Activated CD4-positive, alpha-beta T cell treated with anti-CD3 and anti-CD28 coated beads, Interleukin-2, amount 50 U/mL, for 24 hours (primary cell): ENCODE measurements around the gene EIF5A.
"Not testable (repeated sequence)": the region's sequence is repeated elsewhere in the genome, so short reads cannot be mapped to it uniquely, and the experiment has no call there.

Experiments used
- DNase-seq, 2 donors: peaks; one replicate each; pipeline ENCODE4 v3.0.0-alpha.2; 2020; ENCODE audit warnings: low read depth in 1 of 2, low spot score in 1 of 2

The EIF5A gene

DNA sequence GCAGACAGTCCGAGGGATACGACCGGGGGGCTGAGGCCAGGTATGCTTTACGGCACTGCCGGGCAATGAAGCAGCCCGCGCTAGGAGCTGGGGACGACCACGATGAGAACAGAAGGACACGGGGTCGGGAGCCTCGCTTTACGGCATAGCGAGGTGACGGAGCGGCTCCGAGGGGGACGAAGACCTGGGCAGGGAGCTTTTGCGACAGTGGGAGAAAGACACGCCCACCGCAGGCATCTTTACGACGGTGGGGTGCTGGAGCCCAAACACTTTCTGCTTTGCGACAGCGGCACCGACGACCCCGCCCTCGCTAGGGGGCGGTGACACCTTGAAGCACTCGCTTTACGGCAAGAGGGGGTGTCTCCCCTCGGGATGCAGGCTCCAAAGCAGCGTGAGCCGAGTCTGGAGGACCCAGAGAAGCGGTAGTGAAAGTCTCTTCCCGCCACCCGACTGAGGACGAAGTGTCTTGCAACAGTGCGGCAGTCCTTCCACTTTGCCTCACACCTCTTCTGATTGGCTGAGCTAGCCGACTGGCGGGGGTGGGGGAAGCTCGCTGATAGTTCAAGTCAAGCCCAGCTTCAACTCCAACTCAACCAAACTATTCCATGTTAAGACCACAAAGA lies 22.1 kb downstream of the EIF5A start:
- peak; percentile 90 to 94 for DNase-seq

DNA sequence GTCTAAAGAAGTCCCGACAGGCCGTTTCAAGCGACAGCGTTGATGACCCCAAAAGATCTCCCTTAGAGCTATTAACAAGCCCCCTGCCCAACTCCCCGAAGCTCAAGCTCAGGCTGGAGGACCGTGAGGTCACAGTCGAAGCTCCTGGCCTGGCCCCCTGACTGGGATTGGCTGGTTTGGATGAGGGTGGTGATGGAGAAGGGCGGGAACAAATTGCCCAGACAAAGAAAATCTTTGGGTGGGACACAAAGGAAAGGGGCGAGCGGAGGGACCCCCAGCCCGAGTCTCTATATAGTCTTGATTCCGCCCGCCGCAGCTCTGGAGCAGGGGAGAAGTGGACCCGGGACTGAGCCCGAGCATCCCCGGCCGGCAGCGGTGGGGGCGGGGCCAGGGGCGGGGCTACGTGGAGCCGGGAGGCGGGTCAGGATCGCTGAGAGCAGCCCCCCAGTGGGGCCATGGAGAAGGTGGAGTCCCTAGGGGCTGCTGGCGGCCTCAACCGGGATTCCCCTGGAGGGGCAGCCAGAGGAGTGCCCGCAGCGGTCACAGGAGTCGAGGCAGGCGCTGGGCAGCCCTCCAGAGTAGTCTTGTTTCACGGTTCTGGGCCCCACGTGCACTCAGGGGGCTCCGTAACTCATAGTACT lies 22.7 kb downstream of the EIF5A start:
- DNase-seq: peak in 1 of 2 donors; percentile 72

DNA sequence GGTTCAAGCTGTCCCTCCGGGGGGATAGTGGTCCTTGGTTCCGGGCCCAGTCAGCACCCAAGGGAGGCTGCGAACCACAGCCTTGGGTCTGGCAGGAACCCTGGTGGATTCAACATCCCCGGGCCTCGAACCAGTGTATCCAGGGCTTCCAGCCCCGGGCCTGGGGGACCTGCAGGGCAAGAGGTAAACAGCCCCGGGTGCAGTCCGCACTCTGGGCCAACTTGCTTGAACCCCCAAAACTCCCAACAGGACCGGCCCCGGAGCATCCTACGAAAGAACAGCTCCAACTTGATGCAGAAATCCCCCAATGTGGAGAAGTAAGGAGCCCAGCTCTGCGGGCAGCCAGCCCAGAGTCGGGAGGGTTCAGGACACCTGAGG lies 23.2 kb downstream of the EIF5A start:
- no peak for DNase-seq

DNA sequence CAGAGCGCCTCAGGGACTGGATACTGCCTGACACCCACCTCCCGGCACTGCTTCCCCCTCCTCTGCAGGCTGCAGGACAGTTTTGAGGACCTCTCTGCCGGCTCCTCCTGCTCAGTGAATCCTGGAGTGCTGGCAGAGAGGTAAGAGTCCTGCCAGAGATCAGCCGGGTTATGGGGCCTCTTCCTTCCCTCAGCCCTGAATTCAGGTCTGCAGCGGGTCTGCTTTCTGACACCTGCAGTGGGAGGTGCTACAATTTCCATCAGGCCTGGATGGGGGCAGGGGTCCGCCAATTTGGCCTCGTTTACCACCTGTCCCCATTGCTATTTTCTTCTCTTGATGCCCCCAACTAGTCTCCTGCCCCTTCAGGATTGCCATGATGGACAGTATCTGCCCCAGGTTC lies 24.7 kb downstream of the EIF5A start:
- no peak for DNase-seq

DNA sequence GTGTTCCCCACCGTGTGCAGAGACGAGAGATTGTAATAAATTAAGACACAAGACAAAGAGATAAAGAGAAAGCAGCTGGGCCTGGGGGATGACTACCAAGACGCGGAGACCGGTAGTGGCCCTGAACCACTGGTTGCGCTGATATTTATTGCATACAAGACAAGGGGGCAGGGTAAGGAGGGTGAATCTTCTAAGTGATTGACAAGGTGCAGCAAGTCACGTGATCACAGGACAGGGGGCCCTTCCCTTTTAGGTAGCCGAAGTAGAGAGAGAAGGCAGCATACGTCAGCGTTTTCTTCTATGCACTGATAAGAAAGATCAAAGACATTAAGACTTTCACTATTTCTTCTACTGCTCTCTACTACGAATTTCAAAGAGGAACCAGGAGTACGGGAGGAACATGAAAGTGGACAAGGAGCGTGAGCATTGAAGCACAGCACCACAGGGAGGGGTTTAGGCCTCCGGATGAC lies 25.2 kb downstream of the EIF5A start:
- not testable (repeated sequence) for DNase-seq

DNA sequence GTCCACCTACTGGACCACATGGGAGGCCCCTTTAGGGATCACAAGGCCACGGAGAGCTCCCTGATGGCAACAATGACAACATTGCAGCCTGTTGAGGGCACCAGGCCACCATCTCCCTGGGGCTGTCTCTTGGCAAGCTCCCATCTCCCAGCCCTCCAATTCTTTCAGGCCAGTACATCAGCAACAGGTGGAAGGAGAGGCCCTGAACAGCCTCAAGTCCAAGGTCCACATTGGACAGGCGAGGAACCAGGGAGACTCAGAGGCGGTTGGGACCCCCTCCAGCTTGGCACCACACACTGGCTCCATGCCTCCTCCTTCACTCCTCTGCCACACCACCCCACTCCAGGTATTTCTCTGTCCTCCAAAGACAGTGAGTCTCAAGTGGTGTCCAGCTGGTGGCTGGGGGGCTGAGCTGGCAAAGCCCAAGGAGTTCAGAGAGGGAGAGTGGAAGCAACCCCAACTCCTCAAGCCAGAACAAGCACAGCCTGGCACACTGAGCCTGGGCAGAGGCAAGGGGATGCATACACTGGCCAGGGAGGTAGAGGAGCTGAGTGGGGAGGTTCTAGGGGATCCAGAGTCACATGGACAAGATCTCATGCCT lies 27.6 kb downstream of the EIF5A start:
- no peak for DNase-seq

DNA sequence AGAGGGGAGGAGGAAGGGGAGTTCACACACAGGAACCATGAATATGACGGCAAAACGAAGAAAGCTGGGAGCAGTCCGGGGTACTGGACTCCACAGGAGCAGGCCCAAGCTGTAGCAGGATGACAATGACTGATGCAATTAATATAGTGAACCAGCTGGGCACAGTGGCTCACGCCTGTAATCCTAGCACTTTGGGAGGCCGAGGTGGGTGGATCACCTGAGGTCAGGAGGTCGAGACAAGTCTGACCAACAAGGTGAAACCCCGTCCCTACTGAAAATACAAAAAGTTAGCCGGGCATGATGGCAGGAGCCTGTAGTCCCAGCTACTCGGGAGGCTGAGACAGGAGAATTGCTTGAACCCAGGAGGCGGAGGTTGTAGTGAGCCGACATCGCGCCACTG lies 28.3 kb downstream of the EIF5A start:
- not testable (repeated sequence) for DNase-seq

DNA sequence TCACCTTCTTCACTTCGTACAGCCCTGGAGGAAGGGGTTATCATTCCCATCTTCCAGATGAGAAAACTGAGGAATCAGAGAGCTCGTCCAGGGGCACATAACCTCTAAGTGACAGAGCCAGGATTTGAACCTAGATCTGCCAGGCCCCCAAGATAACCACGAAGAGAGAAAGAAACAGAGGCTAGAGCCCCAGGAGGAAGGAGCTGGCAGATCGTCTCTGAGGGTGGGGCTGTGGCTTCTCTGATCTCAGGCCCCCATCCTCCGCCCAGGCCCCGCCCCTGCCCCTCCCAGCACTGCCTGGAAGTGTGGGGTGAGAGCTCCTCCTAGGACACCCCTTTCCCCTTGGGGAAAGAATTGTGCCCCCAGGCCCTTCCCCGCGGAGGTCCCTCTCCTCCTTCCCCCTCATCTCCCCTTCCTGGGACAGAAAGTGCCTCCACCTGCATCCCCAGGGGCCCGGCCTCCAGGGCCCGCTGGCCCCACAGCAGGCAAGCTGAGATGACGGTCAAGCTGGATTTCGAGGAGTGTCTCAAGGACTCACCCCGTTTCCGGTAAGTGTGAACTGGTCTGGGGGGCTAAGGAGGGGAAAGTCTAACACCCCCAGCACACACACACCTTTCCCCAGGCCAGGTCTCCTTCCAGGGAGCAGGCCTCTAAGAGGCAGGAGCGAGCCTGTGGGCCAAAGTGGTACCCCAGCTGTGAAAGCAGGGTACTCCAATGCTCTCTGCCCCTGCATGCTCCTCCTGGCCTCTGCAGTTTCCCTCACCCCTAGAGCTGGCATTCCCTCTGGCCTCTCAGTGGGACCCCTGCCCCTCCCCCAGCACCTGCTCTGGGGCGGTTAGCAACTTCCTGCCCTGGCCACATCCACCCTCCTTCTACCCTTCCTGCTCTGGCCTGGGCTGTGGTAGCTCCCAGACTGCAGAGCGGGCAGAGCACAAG lies 29.1 kb downstream of the EIF5A start, which contains the start of gene ACAP1:
TSS of gene ACAP1 (plus strand) at position 290 of the 936 bp plus-strand sequence. CDS start at position 496, 206 bp downstream.
- peak; percentile 60 to 78 for DNase-seq

DNA sequence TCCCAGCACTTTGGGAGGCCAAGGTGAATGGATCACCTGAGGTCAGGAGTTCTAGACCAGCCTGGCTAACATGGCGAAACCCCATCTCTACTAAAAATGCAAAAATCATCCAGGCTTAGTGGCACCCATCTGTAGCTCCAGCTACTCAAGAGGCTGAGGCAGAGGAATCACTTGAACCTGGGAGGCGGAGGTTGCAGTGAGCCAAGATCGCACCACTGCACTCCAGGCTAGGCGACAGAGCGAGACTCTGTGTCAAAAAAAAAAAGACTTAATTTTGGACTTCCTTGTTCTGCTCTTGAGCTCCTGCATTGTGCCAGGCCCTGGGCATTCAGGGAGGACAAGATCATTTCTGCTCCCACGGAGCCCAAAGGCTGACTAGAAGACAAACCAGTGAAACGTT lies 30.2 kb downstream of the EIF5A start:
- not testable (repeated sequence) for DNase-seq

DNA sequence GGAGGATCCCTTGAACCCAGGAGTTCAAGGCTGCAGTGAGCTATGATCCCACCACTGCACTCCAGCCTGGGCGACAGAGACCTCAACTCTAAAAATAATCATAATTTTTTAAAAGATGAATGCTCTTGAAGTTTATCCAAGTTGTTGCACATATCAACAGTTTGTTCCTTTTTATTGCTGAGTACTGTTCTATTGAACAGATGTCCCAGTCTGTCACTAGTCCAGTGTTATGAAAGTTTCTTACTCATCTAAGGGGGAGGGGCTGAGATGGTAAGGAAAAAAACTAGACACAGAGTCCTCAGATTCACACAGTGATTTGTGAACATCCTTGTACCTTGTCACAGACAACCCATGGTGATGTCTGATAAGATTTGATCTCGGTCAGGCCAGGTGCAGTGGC lies 32.8 kb downstream of the EIF5A start:
- DNase-seq: no peak

DNA sequence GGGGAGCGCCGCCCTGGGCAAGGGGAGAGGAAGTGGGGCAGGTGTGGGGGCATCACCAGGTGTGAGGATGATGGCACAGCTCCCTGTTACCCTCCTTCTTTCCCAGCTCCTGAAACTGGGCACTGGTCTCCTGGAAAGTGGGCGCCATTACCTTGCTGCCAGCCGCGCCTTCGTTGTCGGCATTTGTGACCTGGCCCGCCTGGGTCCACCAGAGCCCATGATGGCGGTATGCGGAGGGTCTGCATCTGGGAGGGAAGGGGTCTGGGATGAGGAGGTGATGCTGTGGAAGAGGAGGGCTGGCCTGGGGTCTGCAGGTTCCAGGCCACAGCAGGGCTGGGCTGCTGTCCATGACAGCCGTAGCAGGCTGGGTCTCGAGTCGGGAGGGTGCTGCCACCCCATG lies 34.4 kb downstream of the EIF5A start:
- DNase-seq: no peak

DNA sequence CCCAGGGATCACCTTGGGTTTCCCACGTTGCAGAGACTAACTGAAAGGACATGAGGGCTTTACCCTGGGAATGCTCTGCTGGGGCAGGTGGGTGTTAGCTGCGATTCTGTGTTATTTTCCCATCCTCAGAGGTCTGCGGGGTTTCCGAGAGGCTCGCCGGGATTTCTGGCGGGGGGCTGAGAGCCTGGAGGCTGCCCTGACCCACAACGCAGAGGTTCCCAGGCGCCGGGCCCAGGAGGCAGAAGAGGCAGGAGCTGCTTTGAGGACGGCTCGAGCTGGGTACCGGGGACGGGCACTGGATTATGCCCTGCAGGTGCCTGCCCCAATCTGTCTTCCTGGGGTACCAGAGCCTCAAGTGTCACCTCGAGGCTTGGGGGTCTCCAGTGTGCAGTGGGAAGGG lies 35.8 kb downstream of the EIF5A start:
- DNase-seq: no peak

DNA sequence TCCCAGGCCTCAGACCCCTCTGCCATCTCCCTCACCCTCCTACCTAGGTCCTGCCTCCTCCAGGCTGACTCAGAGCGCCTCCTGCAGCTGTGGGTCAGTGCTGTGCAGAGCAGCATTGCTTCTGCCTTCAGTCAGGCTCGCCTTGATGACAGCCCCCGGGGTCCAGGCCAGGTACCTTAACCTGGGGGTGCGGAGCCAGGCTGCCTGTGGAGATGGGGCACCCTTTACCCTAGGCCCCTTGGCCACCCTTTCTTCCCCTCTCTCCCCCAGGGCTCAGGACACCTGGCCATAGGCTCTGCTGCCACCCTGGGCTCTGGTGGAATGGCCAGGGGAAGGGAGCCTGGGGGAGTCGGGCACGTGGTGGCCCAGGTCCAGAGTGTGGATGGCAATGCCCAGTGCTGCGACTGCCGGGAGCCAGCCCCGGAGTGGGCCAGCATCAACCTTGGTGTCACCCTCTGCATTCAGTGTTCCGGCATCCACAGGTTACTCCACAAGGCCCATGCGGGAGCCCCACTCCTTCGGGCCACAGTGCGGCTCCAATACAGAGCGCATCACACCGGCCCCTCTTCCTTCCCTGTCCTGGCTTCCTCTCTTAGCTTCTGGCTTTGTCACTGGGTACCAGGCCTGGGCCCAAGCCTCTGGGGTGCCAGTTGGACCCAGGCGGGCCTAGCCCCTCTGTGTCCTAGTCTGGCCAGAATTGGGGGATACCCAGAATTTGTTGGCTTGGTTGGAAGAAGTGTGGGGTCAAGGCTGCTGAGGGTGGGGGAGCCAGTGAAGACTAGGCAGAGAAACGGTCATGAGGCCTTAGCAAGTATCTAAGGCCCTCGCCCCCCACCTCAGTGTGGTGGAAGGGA lies 39.6 kb downstream of the EIF5A start:
- DNase-seq: no peak

DNA sequence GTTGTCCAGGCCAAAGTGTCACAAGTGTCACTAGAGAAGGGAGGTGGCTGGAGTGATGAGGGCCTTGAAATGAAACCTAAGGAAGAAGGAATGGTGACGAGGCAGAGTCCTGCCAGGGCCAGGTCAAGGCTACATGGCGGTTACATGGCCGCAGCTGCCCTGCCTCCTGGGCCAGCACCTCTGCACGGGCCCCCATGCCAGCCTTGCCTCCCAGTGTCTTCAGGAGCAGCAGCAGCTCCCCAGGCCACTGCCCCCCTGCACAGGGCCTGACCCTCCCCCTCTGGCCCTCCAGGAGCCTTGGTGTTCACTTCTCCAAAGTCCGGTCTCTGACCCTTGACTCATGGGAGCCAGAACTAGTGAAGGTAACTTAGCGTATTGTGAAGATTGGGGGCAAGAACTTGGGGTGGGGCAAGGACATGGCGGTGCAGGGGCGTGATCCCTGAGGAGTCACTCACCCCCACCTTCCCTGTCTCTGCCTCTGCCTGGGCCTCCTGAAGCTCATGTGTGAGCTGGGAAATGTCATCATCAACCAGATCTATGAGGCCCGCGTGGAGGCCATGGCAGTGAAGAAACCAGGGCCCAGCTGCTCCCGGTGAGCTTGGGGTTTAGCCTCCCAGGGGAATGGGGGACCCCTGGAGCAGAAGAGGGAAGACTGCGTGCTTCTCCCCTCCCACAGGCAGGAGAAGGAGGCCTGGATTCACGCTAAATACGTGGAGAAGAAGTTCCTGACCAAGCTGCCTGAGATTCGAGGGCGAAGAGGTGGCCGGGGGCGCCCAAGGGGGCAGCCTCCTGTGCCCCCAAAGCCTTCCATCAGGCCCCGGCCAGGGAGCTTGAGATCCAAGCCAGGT lies 40.4 kb downstream of the EIF5A start:
- DNase-seq: no peak

DNA sequence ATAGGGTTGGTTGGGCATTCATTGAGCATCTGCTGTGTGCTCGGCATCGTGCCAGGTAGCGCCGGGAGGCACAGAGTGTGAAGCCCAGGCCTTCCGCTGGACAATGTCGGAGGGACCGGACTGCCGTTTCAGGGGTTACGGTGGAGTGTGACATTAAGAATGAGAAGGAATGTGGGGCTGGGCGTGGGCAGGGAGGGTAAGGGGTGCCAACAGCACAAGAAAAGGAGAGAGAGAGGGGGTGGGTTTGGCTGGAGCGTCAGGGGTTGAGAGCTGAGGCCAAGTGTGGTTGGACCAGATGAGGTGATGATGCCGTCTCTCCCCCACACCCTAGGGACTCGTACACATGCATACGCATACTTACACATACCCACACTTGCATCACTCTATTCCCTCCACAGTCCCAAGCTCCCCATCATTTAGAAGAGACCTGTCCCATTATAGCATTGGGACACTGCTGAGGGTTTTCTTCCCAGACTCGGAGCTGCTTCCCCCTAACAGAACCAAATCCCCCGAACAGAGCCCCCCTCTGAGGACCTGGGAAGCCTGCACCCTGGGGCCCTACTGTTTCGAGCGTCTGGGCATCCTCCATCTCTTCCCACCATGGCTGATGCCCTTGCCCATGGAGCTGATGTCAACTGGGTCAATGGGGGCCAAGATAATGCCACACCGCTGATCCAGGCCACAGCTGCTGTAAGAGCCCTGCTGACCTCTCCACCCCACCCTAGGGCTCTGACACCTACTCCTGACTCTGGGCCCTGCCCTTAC lies 41.2 kb downstream of the EIF5A start:
- DNase-seq: no peak

DNA sequence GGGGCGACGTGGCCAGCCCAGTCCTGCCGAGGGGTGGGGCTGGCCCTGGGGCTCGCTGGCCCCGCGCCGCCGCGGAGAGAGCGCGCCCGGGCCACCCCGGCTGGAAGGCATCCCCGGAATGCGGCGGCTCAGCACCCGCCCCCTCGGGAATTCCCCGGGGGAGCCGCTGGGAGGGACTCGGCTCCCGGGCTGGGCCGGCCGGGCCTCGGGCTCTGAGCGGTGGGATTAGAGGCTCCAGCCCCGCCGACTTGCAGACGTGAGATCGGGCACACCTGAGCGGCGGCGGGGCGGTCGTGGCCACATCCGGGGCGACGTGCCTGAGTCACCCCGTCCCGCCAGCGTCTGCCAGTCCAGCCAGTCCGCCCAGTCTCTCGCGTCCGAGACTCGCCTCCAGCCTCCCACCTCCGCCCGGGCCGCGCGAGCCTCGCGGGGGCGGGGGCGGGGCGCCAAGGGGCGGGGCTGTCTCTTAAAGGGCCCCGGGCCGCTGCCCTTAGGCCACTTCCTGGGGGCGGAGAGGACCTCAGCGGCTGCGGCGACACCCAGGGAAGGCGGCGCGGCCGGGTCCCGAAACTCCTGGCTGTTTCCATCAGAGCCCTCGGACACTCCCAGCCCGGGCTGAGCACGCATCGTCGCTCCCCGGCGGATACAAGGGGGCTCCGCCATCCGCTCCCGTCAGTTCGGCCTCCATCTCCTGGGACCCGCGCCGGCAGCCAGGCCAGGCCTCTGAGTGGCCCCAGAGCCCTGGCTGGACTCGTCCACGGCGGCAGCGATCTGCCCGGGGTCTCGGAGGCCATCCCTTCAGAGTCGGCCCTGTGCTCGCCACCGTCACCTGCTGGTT lies 44.5 kb downstream of the EIF5A start, which contains the start of gene KCTD11:
TSS of gene KCTD11 (plus strand) at position 498 of the 838 bp plus-strand sequence.
- DNase-seq: peak in 1 of 2 donors; percentile 37

DNA sequence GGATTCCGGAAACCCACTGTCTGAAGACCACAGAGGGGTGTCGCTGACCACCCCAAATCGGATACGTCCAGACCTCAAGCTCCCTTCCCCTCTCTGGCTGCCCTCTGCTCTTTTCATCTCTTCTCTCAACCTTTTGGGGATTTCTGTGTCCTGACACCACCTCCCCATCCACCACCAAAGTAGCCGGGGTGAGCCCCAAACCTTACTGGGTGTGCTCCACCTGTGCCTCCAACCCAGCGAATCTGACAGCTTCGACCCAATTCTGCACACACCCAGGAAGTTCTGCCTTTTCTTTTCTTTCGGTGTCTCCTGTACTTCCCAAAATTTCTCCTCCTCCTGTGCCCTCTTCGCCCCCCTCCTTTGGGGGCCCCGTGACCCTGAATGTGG lies 45.1 kb downstream of the EIF5A start:
- no peak for DNase-seq
